ENCODE measurements around the gene MPST.
A peak's percentile ranks its signal among the peaks of the same experiment; 100 is the strongest.
"Not testable (repeated sequence)": the region's sequence is repeated elsewhere in the genome, so short reads cannot be mapped to it uniquely, and the experiment has no call there.

The MPST gene

DNA sequence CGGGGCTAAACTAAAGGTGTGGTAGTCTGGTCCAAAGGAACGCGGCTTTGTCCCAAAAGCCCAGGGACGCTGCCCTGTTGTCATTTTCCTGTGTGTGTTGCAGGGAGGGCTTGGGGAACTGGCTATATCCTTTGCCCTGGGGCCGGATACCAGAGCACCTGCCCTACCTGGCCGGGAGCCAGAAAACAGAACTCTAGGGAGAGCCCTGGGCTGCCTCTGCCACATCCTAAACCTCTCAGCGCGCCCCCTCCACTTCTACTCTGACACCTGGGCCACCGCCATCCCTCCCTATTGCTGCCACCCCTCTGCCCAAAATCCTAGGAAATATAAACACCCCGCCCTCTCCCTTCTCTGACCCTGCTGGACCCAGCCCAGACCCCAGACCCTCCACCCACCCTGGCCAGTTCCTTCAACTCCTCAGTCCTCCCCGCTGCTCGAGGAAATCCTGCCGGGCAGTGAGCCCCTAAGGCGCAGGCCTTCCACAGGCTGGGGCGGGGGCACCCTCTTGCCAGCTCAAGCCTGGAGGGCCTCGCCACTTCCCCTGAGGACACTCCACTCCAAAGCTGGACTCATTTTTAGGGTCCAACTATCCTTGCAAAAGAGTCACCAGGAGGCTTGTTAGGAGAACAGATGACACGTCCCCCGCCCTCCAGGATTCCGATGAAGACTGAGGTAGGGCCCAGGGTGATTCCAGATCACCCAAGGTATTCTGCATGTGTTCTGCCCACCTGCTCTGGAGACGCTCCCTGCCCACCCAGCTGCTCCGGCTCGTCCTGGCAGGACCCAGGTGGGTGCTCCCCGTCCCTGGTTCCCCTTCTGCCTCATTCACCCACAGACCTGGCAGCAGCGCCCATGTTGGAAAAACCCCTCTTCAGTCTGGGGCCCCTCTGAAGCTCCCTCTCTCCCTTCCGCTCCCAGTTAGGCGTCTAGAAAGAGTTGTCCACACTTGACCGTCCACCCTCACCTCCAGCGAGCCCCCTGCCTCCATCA lies 44.2 kb downstream of the MPST start:
- DNase-seq = no peak

DNA sequence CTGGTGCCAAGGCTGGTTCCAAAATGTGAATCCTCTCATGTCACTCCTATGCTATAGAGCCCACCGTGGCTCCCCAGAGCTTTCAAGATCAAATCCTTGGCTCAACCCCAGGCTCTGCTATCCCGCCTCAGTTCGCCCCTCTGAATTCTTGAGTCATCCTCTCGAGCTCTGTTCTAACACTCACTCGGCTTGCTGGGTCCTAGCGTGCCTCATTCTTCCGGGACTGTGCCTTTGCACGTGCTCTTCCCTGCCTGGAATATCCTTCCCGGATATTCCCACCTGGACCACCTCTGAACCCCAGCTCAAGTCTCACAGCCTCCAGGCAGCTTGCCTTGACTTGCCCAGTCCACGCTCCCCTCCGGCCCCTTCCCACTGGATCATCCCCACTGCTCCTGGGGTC lies 45.0 kb downstream of the MPST start:
- DNase-seq = no peak

DNA sequence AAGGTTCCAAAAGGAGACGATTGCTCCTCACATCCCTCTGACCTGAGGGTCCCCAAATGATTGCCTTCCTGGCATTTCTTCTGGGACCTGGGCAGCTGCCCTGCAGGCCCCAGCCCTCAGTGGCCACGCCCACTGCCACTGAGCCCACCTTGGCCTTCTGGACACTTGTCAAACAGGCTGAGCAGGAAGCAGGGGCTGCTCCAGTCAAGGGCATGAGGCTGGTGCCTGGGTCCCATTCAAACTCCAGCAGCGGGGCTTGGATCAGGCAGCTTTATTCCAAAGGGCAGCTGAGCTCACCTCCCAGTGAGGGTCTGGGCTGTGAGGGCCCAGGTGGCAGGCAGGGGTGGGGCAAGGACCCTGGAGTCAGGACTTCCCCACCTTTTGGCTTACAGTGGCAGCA lies 45.6 kb downstream of the MPST start:
- DNase-seq = no peak

DNA sequence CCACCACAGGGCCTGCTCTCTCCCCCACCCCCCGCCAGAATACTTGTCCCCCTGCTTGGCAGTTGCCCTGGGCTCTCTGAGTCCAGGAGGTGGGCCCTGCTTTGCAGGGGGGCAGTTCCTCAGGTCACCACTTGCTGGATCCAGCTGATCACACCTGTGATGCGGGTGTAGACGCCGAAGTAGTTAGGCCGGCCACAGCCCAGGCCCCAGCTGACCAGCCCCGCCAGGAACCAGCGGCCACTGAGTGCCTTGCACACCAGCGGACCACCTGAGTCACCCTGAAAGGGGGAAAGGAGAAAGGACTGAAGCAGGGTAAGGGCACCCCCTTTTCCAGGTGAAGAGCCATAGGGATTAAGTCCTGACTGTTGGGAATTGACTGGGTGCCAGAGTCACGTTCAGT lies 46.4 kb downstream of the MPST start:
- DNase-seq = no peak

DNA sequence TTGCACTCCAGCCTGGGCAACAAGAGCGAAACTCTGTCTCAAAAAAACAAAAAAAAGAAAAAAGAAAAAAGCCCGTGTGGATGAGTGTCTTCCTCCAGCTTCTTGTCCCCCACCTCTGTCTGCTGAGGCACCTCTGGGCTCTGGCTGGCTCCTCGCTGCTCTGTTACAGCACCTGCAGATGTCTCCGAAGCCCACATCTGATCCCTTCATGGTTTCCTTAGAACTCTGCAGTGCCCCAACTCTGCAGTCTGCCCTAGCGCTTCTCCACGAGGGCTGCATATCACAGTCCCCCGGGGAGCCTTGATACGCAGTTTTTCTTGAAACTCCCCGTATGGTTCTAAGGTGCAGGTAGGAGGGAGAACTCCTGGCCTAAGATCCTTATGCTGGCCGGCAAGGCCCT lies 47.9 kb downstream of the MPST start:
- no peak for DNase-seq

DNA sequence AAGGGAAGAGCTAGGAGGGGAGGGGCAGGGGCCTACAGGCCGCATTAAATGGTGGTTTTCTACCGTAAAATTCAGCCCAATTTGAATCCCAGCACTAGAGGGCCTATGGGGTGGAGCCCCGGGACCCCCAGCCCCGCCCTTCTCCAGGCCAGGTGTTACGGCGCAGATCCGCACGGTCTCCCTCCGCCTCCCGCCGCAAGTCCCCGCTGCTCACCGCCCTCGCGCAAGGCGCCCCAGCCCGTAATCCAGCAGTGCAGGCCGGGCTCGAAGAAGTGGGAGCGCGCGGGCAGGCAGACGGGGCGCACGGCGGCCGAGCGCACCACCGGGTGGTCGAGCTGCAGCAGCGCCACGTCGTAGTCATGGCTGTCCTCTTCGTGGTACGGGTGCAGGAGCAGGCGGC lies 49.3 kb downstream of the MPST start:
- no peak for DNase-seq

DNA sequence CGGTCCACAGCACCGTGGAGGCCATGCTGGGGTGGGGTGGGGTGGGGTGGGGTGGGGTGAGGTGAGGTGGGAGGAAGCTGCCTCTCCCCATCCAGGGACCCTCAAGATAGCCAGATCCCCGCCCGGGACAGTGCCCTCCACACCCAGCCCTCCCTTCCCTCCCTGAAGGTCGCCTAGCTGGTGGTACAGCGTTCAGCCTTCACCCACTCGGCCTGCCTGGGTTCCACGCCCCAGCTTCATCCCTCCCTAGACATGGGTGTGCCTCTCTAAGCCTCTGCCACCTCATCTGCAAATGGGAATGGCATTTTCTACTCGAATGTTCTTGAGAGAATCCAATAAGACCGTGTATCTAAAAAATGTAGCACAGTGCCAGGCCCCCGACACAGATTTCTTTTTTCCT lies 49.8 kb downstream of the MPST start:
- DNase-seq = no peak

DNA sequence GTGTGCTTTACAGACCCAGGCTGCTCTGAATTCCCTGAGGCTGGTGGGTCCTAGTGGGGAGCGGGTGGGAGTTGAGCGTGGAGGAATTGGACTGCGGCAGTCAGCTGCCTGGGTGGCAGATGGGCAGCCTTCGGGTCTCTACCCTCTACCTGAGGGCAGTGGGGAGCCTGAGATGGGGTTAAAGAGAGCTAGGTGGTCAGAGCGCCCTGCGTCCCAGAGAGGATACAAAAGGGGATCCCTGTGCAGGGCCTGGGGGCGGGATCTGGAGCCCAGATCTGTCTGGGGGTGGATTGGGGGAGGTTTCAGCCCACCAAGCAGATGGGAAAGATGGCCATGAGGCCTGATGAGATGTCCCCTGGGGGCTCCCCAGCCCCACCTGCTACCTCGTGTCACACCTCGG lies 50.2 kb downstream of the MPST start:
- DNase-seq = no peak

DNA sequence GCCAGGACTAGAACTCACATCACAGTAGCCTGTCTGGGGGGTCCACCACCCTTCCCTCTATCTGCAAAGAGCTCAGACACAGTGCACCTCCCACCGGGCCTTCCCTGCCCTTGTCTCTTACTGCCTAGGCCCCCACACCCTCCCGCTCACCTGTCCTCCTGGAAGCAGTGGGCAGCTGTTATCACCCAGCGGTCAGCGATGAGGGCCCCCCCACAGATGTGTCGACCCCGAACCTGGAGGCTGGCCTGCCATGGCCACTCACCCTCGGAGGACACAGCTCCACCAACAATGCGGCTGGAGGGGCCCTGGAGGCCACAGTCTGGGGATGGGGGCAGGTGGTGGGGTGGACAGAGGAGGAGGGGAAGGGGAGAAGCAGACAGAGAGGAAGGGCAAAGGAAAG lies 50.8 kb downstream of the MPST start:
- DNase-seq = no peak

DNA sequence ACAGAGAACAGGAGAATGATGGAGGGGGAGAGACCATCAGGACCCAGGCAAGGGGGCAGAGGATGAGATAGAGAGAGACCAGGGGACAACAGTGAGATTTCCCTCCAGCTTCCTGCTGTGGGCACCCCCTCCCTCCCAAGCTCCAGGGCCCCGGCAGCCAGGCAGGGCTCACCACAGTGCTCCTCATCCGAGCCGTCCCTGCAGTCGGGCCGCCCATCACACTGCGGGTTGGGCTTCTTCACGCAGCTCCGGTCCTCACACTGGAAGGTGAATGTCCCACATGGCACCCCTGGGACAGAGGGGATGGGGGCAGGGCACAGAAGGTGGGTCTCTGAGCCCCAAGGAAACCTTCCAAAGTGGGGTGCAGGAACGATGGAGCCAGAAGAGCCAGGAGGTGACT lies 51.2 kb downstream of the MPST start:
- DNase-seq = no peak

DNA sequence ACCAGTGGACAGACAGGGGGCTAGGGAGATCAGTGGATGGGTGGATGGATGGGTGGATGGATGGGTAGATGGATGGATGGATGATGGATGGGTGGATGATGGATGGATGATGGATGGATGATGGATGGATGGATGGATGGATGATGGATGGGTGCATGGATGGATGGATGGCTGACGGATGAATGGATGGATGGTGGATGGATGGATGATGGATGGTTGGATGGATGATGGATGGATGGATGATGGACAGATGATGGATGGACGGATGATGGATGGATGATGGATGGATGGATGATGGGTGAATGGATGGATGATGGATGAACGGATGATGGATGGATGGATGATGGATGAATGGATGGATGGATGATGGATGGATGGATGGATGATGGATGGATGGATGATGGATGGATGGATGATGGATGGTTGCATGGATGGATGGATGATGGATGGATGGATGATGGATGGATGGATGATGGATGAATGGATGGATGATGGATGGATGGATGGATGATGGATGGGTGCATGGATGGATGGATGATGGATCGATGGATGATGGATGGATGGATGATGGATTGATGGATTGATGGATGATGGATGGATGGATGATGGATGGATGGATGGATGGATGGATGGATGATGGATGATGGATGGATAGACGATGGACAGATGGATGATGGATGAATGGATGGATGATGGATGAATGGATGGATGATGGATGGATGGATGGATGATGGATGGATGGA lies 52.5 kb downstream of the MPST start:
- DNase-seq = not testable (repeated sequence)

DNA sequence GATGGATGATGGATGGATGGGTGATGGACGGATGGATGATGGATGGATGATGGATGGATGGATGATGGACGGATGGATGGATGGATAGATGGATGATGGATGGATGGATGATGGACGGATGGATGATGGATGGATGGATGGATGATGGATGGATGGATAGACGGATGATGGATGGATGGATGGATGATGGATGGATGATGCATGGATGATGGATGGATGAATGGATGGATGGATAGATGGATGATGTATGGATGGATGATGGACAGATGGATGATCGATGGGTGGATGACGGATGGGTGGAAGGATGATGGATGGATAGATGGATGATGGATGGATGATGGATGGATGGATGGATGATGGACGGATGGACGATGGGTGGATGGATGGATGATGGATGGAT lies 53.1 kb downstream of the MPST start:
- no peak for DNase-seq

DNA sequence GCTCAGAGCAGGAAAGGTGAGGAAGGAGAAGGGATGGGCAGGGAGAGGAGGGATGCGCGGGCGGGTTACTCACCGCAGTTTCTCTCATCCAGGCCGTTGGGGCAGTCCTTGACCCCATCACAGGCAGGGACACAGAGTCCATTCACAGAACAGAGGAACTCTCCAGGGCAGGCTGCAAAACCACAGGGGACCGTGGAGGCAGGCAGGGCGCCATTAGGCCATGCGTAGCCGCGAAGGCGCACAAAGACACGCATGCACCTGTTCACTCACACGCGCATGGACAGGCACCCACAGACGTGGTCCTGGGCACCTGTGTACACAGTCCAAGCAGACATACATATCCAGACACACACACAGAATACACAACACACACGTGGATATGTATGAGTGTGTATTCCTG lies 55.0 kb downstream of the MPST start:
- no peak for DNase-seq

DNA sequence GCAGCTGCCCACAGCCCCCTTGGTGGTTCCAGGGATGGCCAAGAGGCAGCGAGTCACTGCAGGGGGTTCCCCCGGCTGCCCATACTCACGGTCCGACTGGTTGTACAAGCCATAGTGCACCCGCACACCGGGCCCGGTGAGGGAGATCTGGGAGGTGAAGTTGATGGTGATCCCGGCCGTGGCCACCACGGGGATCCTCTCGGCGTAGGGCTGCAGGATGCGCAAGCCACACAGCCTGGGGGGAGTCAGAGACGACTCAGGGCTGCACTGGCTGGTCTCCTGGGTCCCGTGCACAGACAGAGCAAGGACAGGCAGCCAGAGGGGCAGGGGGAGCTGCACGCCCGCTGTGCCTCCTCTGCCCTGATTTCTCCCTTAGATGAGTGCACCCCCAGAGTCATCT lies 55.5 kb downstream of the MPST start:
- DNase-seq = no peak

DNA sequence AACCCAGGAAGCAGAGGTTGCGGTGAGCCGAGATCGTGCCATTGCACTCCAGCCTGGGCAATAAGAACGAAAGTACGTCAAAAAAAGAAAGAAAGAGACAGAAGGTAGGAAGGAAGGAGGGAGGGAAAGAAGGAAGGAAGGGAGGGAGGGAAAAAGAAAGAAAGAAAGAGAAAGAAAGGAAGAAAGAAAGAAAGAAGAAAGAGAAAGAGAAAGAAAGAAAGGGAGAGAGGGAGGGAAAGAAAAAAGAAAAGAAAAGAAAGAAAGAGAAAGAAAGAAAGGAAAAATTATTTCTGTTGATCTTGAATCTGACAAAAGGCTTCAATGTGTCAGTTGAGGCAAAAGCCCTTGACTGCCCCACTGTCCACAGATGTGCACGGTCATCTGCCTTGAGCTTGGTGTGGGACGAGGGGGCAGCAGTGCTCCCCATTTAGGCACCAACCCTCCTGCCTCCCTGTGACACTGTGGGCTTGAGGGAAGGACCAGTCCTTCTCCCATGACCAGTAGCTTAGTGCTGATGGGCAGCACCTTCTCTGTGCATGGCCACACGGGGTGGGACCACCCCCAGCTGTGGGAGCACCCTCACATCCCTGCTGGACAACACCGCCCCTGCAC lies 56.4 kb downstream of the MPST start:
- DNase-seq = no peak

DNA sequence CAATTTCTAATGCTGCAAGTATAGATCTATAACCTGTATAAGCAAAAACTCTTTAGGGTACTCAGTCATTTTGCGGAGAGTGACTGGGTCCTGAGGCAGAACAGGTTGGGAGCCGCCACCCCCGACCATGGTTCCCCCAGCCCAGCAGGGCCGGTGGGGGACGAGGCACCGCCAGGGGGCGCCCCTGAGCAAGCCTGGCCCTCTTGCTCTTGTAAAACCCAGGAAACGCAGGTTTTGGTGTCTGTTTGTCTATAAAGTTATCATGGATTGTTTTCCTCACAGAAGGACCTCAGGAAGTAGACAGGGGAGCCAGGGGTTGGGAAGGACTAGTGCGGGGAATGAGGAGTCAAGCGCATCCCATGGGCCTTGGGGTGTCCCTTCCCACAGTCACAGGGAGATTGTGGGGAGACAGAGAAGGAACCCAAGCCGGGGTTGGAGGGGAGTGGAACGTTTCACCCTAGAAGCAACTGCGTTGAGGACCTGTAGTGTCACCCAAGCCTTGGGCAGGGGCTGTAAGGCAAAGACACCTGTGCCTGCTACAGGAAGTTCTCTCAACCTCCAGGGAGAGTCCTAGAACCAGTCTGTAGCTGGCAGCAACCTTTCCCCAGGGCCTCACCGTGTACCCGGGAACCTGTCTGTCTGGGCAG lies 58.4 kb downstream of the MPST start:
- peak; percentile 20 for DNase-seq

DNA sequence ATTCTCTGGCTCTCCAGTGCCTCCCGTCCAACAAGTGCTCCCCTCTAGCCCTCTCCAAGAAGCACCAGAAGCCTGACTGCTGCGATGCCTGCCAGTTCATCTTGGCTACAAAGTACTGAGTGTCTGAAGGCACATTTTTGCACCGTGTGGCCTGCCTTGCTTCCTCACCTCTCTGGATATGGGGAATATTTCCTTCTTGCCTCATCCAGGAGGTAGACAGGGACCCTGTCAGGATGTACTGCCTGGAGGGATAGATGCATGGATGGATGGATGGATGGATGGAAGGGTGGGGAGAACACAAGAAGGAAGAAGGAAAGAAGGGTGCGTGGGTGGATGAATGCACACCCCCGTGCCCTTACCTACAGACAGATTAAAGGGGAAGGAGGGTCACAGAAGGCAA lies 59.6 kb downstream of the MPST start:
- no peak for DNase-seq
